Psoas muscle (tissue), 8 donors: ENCODE measurements around the gene APPL2. TPM values are rescaled to one million over a fixed set of nuclear protein-coding genes. Genes with fewer than 3 reads are reported as not detected.

Source experiments
- ATAC-seq, 4 donors: fragments of 200-7000 bp; cut with Tn5 transposase; one replicate each; pipeline ENCODE4 v1.9.1; 2020; ENCODE audit warnings: moderate library complexity in 3 of 4, mild to moderate bottlenecking in 2 of 4
- DNase-seq, 2 donors: peaks; one replicate each; pipeline ENCODE4 v3.0.0-alpha.2; 2020
- H3K27ac ChIP-seq: fragments of 200-600 bp; one replicate; pipeline ENCODE4 v1.8.0; 2022
- H3K27me3 ChIP-seq, 3 donors: fragments of 200-600 bp in 1 of 3; one replicate each; pipeline versions ENCODE4 v1.6.1 to v1.8.0; 2013 to 2022; ENCODE audit warnings: low read length in 2 of 3, mild to moderate bottlenecking in 2 of 3, moderate library complexity in 1 of 3; ENCODE audit not compliant: insufficient read depth in 3 of 3
- H3K36me3 ChIP-seq, 2 donors: fragments of 200-600 bp in 1 of 2; one replicate each; pipeline versions ENCODE4 v1.6.1 to v1.8.0; 2013 to 2022; ENCODE audit warnings: low read depth in 1 of 2, mild to moderate bottlenecking in 1 of 2, moderate library complexity in 1 of 2; ENCODE audit not compliant: insufficient read depth in 1 of 2
- H3K4me1 ChIP-seq: fragments of 200-600 bp; one replicate; pipeline ENCODE4 v1.8.0; 2022
- H3K4me3 ChIP-seq: fragments of 200-600 bp; one replicate; pipeline ENCODE4 v1.8.0; 2022; ENCODE audit warnings: mild to moderate bottlenecking
- H3K9me3 ChIP-seq: fragments of 200-600 bp; one replicate; pipeline ENCODE4 v1.8.0; 2022
- CTCF ChIP-seq: fragments of 200-600 bp; IDR thresholded peaks from one replicate; pipeline ENCODE4 v1.8.0; 2022; ENCODE audit warnings: antibody characterized with exemption
- WGBS, 3 donors: extraction: QIAGEN DNeasy Blood & Tissue Kit; methylation state at CpG; one replicate each; pipeline versions ENCODE4 v1.1.6 to v1.1.7; 2013; 5-methylcytosine and 5-hydroxymethylcytosine counted together
- intact Hi-C, 2 donors: fragments of 100-400 bp; cut with DNase I; formaldehyde crosslinking; loops; one replicate each; pipeline versions ENCODE4 v1.11.0 to v1.14.2; 2022
- polyA plus RNA-seq, 3 donors: library from polyadenylated mRNA; stranded (reverse); fragments of 200-250 nt; gene quantifications; one replicate each; pipeline ENCODE4 v1.2.3, GENCODE V29; 2013
- total RNA-seq, 4 donors: library from RNA; stranded (reverse); fragmentation: NEBNext Ultra II Directional in 2 of 4; extraction: Animal tissue kit (Norgen Biotek cat#: 25700) in 2 of 4; gene quantifications; one replicate each; pipeline versions ENCODE4 v1.2.1 to v1.2.4, GENCODE V29; 2021 to 2023
- donor health status: healthy with polysubstance abuse.
- donor health status: DM: no; HTN: no; CAD: no; lungs with moderate emphysema.
- donor health status: Bipolar disorder and iron deficiency.
- donor health status: healthy.
- donor health status: DM: yes; HTN: yes; CAD: no.
- donor health status: DM: no; HTN: no; CAD: no.
- donor health status: DM: no; HTN: no; CAD: no.
- donor health status: DM: yes; HTN: yes; CAD: no.

APPL2 gene
- total and polyA plus RNA-seq, 7 donors = 7.3 to 14.8 (median 10.4) TPM

DNA sequence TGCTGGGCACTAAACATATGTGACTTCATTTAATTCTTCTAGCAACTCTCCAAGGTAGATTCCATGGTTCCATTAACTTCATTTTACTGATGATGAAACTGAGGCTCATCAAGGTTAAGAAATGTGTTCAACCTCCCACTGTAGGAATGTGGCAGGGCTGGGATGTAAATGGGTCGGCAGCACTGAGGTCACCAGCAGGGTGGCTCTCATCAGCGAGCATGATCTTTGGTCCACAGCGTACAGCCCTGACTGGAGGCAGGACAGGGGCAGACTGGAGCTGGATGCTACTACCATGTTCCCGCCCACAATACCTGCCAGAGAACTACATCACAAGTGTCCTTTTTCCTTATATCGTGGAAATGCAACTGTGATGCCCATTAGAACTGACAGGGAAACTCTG is 4.6 kb downstream of the APPL2 start:
- intact Hi-C loops = no loop called here
- Histone ChIP-seq H3K9me3 (no peaks in the 10 kb centered on the region), H3K4me3 (no peak overlapping the region), H3K27ac (no peak overlapping the region), H3K4me1 (peaks cover 48% of the 10 kb centered on the region), H3K27me3 (no peaks in the 10 kb centered on the region), H3K36me3 (peaks cover 6 to 40% of the 10 kb centered on the region in 2 donors)
- WGBS, 3 donors = 79 to 90% (median 86%) methylated on average over 5 of the region's 5 CpGs
- no peak for TF ChIP-seq CTCF
- DNase-seq (no peak), ATAC-seq (no peak)

DNA sequence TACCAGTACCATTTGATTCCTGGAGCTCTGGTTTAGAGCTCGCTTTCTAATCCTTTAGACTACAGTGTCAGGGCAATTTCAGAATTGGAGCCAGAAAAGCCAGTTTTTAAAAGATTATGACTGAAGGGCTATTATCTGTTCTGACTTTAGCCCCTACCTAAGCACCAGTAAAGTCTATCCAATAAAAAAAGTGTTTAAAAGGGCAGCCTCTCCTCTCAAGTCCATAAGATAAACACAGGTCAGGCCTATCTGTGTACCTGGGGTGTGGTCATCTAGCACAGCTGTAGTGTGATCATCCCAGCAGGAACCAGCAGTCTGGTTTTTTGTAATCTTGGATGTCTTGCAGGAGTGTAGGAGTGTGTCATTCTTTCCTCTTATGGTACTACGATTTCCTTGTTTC is 6.6 kb downstream of the APPL2 start:
- H3K36me3 ChIP-seq = peaks cover 6 to 41% of the 10 kb centered on the region in 2 donors
- TF ChIP-seq CTCF = no peak
- ATAC-seq (no peak), DNase-seq (no peak)
- H3K27ac ChIP-seq = no peak overlapping the region
- H3K4me3 ChIP-seq = no peak overlapping the region
- intact Hi-C loops = no loop called here
- H3K9me3 ChIP-seq = no peaks in the 10 kb centered on the region
- no peaks in the 10 kb centered on the region for H3K27me3 ChIP-seq
- peaks cover 59% of the 10 kb centered on the region for H3K4me1 ChIP-seq
- 88 to 93% (median 92%) methylated on average over 2 of the region's 2 CpGs for WGBS, 3 donors

- no peaks in the 10 kb centered on the region for H3K27me3 ChIP-seq
- ATAC-seq = no peak
- no peak overlapping the region for H3K4me3 ChIP-seq
- WGBS, 3 donors = 96 to 98% (median 97%) methylated on average over 8 of the region's 8 CpGs
- no peaks in the 10 kb centered on the region for H3K9me3 ChIP-seq
- DNase-seq = no peak
- H3K36me3 ChIP-seq = peaks cover 6 to 43% of the 10 kb centered on the region in 2 donors
- intact Hi-C loops = no loop called here
- no peak for TF ChIP-seq CTCF
- H3K27ac ChIP-seq = no peak overlapping the region
- H3K4me1 ChIP-seq = peaks cover 57% of the 10 kb centered on the region
Observed at GRCh38 chr12:105228966-105229365, 7.0 kb downstream of the APPL2 start.

DNA sequence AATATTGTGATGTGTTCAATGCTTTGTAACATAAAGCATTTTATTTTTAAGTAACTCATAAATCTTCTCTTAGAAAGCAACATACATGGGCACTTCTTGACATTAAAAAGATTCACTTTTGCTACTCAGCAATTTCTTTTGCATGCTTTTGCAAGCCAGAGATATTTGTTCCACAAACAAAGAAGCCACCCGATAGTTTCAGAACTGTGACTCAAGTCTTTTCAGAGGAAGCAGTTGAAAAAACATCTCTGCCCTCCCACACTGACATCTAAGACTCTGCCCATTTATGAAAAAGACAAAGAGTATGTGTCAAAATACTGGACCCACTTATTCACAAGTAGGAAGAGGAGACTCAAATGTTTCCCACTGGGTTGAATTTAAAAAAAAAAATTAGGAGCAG is 7.5 kb downstream of the APPL2 start:
- Histone ChIP-seq H3K36me3 (peaks cover 6 to 43% of the 10 kb centered on the region in 2 donors), H3K27ac (no peak overlapping the region), H3K27me3 (no peaks in the 10 kb centered on the region), H3K4me3 (no peak overlapping the region), H3K9me3 (no peaks in the 10 kb centered on the region), H3K4me1 (peaks cover 52% of the 10 kb centered on the region)
- intact Hi-C loops = no loop called here
- DNase-seq (no peak), ATAC-seq (no peak)
- 53 to 75% (median 73%) methylated on average over 1 of the region's 1 CpG for WGBS, 3 donors
- TF ChIP-seq CTCF = no peak

GRCh38 chr12:105227879-105228278 is 8.1 kb downstream of the APPL2 start:
- TF ChIP-seq CTCF = no peak
- H3K4me1 ChIP-seq = peaks cover 49% of the 10 kb centered on the region
- WGBS, 3 donors = 84 to 94% (median 91%) methylated on average over 3 of the region's 3 CpGs
- H3K36me3 ChIP-seq = peaks cover 6 to 43% of the 10 kb centered on the region in 2 donors
- intact Hi-C loops = no loop called here
- ATAC-seq (no peak), DNase-seq (no peak)
- H3K4me3 ChIP-seq = no peak overlapping the region
- no peaks in the 10 kb centered on the region for H3K9me3 ChIP-seq
- H3K27ac ChIP-seq = no peak overlapping the region
- no peaks in the 10 kb centered on the region for H3K27me3 ChIP-seq
